Right lung (tissue), 5 donors: ENCODE data around the gene DCDC2C. TPM values are rescaled to one million over a fixed set of nuclear protein-coding genes. Genes with fewer than 3 reads are reported as not detected.

ENCODE experiments used
- DNase-seq, 2 donors: peaks; one replicate each; pipeline ENCODE4 v3.0.0-alpha.2; 2013
- polyA plus RNA-seq, 5 donors: library from polyadenylated mRNA; unstranded; fragments of 120-200 nt; gene quantifications; one replicate each; pipeline versions ENCODE4 v1.2.1 to v1.2.3, GENCODE V29; 2013; ENCODE audit warnings: inconsistent platforms in 1 of 5, low replicate concordance in 1 of 5; ENCODE audit not compliant: insufficient read length in 5 of 5, insufficient read depth in 1 of 5

The DCDC2C gene
- polyA plus RNA-seq, 5 donors, result 0.11 to 0.25 (median 0.14) TPM; not detected in 2

DNA sequence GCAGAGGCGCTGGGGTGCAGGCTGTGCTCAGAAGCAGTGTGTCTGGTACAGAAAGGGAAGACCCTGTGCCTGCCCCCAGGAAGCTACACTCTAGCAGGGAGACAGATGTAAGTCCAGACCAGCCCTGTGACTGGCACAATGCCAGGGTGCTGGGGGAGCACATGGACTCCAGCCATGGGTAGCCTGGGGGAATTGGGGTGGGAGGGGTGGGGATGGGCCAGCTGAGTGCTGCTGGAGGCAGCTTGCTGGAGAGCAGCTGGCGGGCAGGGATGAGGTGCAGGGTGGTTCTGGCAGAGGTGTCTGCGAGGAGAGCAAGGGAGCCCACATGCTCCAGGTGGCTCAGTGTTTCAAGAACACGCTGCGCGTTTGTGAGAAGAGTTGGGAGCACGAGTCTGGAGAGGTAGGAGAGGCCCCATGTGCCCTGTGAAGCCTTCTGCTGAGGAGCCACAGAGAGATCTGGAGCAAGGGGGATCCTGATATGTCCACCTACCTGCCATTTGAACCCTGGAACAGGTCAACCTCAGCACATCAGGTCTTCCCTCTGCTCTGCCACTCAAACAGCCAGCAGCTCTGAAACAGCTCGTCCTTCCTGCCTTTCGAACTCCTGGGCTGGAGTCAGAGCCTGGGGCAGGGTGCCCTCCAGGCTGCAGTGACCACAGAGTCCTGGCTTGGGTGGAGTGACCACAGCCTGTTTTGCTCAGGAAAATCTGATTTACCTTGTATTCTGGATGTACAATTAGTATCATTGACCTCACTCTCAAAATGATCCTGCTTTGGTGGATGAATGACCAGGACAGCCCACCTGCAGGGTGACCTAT lies 30.3 kb upstream of the DCDC2C start:
- DNase-seq, result no peak

DNA sequence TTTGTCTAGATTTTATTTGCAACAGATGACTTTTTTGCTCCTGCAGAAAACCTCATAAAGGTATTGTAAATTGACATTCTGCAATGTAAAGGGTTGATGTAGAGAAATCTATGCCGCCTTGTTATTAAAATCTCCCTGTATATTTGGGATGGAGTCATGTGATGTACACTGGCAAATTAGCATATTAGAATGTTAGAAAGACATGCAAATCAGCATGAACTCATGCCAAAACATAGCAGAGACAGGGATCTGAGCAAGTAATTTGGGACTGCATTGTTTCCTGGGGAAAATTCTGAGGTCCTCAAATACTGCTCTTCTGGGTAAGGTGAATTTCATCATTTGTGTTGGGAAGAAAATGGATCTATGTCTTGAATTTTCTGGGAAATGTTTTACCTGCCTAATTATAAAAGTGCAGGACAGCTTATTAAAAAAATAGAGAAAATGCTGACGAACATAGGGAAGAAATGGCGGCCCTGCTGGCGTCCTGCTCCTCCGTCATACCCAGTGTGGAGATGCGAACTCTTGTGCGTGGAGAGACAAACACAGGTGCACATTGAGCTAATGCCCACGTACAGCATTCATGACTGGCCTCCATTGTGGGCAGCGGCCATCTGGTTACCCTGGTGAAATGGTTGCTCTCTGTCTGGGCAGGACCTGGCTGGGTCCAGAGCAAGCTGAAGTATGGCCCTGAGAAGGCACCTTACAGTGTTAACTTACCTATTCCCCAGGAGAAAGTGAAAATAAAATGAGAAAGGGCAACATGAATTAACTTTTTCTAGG lies 29.1 kb upstream of the DCDC2C start:
- no peak for DNase-seq

DNA sequence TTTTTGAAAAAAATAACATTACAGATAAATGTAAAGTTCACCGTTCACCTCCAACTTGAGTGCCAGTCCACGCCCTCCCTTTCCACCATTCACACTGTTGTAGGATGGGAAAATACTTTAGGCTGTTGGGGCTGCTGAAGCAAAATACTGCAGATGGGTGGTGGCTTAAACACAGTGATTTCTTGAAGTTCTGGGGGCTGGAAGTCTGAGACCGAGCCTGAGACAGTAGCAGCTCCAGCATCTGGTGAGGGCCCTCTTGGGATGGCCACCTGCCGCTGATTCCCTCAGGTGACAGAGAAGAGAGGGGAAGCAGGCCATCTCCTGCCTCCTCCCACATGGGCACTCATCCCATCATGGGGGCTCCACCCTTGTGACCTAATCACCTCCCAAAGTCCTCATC lies 27.7 kb upstream of the DCDC2C start:
- no peak for DNase-seq

DNA sequence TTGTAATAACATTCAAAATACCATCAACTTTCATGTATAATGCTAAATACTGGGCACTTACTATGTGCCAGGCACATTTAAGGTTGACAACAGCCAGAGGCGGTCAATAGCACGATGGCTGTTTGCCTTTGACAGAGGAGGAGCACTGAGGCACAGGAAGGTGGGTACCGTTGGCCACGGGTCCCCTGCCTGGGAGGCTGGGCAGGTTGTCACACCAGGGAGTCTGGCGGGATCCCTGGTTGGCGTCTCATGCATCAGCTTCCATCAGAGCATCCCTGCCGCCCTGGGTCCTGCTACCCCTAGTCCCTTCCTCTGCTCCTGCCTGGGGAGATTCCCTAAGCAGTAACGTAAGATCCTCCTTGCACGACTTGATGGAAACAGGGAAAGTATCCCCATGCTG lies 25.9 kb upstream of the DCDC2C start:
- DNase-seq, result no peak

DNA sequence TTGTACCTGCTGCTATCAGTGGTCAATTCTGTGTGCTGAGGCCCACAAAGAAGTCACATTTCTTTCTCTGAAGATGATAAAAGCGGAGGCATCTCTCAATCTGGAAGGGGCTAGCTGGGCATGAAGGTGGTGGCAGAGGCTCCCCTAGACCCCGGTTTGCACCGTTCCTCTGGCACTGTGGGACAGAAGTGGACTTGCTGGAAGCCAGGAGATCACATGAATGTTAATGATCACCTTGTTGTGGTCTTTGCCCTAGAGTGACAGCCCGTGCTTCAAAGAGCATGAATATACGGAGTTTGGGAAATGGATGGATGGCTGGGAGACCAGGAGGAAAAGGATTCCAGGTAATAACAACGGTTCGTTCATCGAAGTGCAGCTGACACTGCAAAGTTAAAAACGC lies 25.2 kb upstream of the DCDC2C start:
- DNase-seq, result no peak

DNA sequence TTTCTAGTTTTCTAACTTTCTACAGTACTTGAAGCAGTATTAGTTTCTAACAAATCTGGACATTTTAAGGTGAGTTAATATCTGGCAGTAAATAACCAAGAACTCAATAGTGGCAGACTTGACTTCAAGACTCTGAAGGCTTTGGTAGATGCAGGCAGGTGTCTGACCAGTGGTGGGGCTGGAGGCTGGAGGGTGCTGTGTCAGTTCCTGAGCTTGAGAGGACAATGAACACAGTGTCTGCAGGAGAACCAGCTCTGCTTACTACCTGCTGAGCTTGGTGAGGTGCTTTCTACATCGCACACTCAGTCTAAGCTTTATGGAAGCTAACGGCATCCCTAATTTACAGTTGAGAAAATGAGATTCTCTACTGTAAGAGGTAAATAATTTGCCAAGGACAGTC lies 24.2 kb upstream of the DCDC2C start:
- DNase-seq, result no peak

DNA sequence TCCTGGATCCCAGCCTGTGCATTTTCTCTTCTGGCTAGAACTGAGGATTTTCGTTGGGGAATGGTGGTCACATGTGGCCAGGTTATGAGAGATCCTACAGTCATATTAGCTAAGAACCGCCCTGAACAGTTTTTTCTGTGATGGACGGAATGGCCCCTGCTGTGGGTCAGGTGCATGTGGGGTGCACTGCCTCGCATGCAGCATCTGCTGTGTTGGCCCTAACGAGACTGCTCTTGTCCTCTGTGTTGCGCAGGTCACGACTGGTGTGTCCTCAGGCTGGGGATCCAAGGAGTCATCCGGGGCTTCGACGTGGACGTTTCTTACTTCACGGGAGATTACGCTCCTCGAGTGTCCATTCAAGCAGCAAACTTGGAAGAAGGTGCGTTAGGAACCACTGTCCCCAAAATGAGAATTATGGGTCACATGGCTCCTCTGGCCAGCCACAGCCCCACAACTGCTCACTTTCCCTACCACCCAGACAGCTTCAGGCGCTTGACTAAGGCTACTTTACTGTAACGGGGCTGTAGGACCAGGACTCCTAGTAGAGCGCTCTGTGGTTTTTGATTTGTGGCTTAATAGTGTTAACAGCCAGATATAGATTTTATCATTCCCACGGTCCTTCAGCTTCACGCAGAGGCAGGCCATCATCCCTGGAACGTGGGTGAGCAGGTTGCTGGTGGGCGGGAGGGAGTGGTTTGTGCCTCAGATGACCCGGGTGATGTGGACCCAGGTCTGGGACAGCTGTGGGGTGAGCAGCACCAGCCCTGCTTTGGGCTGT lies 23.6 kb upstream of the DCDC2C start:
- DNase-seq, result no peak

DNA sequence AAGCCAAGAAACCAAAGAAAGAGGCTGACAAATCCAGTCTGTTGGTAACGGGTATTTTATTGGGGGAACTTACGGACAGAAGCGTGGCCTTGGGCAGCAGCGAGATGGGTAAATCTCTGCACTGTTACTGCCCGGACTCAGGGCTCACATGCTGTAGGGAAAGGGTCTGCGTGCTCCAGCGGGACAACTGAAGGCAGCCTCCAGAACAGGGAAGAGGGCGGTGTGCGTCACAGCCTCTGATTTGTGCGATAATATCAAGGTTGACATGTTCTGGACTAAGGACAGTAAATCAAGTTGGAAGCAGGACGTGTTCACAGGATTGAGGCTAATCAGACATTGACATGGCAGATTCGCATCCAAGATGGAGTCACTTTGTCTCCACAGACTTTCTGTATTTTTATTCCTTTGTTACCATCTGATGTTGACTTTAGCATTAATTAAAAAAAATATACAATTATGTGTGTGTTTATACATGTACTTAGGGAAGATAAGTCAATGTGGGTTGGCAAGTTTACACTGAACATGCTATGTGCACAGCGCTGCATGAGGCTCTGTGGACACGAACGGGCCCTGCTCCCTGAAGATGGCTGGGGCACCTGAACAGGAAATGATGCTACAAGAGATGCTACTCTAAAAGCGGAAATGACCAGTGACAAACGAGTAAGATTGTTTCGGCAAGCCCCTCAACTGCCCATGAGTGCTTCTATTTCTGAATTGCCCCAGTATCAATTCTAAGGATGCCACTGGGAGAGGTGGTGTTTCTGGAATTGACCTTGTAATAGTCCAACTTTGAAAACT lies 22.6 kb upstream of the DCDC2C start:
- no peak for DNase-seq

DNA sequence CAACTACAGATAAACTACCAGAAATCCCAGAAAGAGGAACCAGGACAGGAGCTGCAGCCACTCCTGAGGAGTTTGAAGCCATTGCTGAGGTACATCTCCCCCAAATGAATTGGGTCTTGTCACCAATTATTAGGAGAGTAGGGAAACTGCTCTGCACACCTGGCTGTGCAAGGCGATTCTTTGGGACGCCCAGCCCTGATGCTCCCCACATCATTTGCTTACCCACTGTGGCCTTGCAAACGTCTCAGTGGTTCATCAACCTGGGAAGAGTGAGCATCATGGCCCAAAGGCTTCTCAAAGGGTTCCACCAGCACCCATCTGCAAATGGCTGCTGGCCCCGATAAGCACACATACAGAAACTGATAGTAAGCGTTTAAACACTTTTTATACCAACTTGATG lies 21.8 kb upstream of the DCDC2C start:
- no peak for DNase-seq

DNA sequence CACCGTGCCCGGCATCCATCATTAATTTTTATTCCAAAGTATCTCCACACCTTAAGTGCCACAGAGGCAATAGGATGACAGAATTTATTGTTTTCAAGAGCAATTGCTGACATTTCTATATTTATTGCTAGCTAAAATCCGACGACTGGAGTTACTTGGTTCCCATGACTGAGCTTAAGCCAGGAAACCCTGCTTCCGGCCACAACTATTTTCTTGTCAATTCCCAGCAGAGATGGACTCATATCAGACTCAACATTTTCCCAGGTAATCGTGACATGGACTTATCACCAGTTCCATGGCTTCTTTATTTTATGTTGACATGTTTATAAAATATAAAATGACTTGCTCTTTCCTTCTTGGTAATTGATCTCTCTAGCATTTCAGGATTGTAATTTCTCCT lies 20.6 kb upstream of the DCDC2C start:
- DNase-seq, result no peak

DNA sequence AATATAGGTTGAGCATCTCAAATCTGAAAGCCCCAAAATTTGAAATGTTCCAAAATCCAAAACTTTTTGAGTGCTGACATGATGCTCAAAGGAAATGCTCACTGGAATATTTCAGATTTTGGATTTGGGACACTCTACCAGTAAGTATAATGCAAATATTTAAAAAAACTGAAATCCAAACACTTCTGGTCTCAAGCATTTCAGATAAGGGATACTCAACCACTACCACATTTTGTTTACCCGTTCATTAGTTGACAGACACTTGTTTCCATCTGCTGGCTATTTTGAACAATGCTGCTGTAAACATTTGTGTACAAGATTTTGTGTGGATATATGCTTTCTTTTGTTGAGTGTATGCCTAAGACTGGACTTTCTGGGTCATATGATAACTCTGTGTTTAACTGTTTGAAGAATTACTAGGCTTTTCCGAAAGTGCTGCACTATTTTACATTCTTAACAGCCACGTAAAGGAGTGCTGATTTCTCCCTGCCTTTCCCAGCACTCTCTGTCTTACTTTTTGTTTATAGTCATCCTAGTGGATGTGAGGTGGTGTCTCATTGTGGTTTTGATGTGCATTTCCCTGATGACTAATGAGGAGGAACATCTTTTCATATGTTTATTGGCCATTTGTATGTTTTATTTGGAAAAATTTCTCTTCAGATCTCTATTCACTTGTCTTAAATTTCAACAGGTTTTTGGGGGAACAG lies 19.5 kb upstream of the DCDC2C start:
- no peak for DNase-seq

DNA sequence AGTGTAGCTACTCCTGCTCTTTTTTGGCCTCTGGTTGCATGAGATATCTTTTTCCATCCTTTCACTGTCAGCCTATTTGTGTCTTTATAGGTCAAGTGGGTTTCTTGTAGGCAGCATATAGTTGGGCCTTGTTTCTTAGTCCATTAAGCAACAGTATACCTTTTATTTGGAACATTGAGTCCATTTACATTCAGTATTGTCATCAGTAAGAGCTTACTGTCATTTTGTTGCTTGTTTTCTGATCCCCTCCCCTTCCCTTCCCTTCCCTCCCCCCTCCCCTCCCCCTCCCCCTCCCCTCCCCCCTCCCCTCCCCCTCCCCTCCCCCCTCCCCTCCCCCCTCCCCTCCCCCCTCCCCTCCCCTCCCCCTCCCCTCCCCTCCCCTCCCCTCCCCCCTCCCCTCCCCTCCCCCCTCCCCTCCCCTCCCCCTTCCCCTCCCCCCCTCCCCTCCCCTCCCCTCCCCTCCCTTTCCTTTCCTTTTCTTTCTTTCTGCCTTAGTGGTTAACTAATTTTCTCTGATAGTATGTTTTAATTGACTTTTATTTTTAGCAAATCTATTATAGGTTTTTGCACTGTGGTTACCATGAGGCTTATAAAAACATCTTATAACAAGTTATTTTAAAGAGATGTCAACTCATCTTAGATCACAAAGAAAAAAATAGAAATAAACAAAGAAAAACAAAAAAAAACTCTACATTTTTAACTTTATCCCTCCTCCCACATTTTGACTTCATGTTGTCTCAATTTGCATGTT lies 13.2 kb upstream of the DCDC2C start:
- no peak for DNase-seq

DNA sequence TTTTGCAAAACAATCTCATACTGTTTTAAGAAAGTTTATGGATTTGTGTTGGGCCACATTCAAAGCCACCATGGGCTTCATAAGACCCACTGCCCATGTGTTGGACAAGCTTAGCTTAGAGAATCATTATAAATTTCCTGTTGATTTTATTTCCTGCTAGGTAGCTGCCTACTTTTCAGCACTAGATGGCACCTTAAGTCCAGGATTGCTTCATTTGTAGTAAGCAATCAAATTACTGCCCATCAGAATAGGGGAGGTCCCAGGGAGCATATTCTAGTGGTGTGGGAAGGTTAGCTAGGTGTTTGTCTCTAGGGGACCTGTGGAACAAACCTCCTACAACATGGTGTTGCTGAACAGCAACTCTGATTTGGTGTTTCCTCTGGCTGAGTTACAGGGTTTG lies 11.0 kb upstream of the DCDC2C start:
- DNase-seq, result peak in 1 of 2 donors; percentile 21

DNA sequence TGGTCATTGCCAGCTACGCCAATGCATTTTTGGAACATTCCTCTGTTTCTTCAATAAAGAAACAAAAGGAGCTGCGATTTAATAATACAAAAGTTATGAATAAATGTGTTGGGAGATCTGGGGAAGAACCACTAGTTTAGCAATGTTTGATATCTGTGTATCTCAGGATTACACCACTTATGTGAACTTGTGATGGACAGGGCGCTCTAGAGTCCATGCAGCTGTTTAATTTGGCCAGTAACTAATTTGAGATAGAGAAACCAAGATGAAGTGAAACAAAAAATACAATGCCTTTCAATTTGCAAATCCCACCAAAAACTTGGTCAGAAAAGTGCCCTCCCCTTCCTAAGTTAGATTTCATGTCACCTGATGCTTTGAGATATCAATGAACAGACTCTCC lies 6.8 kb upstream of the DCDC2C start:
- DNase-seq, result peak; percentile 64 to 69

DNA sequence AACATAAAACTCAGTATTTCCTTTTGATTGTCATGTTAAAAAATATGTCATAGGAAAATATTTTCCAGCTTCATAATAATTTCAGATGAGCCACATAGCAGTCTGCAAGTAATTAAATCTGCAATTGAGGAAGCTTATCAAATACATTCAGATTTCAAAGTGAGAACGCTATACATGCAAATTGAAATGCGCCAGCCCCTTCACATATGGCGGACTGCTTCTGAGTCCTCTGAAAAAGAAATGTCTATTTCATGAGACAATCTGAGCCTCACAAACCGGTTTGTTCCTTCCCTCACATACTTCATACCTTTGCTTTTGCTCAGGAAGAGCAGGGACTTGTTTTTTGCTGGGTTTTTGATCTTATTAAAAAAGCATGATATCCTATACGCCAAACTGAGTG lies 2.3 kb upstream of the DCDC2C start:
- no peak for DNase-seq

DNA sequence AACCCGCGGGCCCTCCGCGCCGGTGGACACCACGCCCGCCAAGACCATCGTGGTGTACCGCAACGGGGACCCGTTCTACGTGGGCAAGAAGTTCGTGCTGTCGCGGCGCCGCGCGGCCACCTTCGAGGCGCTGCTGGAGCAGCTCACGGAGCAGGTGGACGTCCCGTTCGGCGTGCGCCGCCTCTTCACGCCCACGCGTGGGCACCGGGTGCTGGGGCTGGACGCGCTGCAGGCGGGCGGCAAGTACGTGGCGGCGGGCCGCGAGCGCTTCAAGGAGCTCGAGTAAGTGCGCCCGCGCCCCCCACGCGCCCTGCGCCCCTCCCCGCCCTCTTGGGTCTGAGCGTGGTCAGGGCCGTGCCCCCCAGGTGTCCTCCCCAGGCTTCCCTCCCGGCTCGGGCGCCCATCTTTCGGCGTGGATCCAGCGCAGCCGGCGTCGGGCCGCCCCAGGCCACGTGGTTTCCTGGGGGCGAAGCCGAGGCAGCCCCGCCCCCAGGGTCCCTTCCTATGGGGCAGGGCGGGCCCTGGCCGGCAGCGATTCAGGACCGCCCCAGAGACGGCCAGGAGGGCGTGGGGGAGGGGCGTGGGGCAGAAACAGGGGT lies 481 bp downstream of the DCDC2C start:
- DNase-seq, result no peak

DNA sequence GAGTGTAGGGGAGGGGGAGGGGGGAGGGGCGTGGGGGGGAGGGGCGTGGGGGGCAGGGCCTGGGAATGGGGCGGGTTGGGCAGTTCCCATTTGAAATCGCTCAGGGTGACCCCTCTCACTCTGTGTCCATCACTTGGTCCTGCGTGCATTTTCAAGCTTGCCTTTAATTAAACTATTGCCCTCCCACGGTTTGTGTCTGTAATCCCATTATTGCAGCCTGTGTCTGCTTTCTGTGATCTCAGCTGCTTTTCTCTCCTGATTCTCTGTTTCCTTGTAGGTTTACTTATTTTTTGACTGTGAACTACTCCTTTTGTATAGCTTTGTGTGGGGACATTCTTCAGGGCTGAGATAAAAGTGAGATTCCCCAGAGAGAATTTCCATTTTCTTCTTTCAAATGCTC lies 1.3 kb downstream of the DCDC2C start:
- no peak for DNase-seq

DNA sequence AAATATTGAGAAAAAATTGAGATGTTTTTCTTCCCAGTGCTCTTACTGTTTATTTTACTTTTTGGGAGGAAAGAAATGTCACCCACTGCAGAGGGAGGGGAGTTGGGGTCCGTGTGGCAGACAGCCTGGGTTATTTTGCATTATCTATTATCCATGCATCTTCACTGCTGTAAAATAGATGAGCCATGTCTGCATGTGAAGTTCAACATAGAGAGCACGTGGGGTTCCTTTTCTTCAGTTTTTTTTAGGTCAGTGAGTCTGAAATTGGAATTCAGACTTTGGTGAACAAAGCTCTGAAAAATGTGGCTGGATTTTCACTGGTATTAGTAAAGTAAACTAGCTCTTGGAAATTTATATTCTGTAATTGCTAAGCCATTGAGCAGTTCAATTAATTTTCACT lies 2.4 kb downstream of the DCDC2C start:
- DNase-seq, result no peak

DNA sequence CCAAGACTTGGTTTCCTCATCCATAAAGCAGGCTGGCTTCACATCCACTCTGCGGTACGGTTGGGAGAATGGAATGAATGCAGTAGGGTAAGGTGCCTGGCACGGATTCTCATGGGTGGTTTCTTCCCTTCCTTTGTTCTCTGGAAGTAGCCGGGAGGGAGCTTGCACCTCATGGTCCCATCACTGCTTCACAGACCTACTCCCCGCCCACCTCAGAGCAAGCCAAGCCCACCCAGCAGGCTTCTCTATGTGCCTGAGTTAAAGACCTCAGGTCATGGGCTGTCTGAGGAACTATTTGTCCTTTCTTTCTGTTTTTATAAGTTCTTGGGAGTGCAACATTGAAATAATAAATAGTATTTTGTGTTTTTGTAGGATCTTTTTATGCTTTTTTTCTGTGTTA lies 3.5 kb downstream of the DCDC2C start:
- no peak for DNase-seq

DNA sequence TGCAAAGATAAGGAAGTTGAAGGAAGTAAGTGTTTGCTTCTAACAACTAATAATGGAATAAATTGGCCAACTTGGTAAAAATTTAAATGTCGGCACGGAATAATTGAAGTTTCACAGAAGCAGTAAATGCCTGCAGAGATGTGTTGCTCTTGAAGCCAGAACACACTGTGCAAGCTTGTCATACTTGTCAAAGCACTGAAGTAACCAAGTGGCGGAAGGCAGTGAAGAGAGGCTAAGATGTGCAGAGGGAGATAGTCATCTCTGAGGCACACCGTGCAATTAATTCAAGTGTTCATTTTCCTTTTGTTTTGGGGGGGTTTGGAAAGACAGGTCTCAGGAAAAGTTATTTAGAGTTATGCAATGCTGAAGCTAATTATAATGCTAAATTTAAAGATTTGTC lies 5.2 kb downstream of the DCDC2C start:
- DNase-seq, result no peak
